Measurements from ENCODE around the gene GNA12. TPM values are rescaled to one million over a fixed set of nuclear protein-coding genes. Genes with fewer than 3 reads are reported as not detected.

GNA12 gene
- total and polyA plus RNA-seq, 2 experiments from 2014 or later, result 28.4 to 40.2 TPM

GRCh38 chr7:2795906-2796305 lies 48.2 kb downstream of the GNA12 start:
- WGBS (ENCODE audit: low lambda C conversion rate, missing lambda C conversion rate), result 93% methylated on average over 9 of the region's 9 CpGs
- Histone ChIP-seq H3K36me3 (replicated peaks; ENCODE audit: insufficient read depth, low read depth) (no peaks in the 10 kb centered on the region), H3K9me3 (ENCODE audit: low read depth) (no peaks in the 10 kb centered on the region), H2AFZ (no peak overlapping the region), H3K27ac (peak overlapping the region; percentile 67), H3K4me2 (no peak overlapping the region), H3K79me2 (peaks cover 71% of the 10 kb centered on the region), H3K9me2 (replicated peaks; ENCODE audit: insufficient read depth) (no peaks in the 10 kb centered on the region), H3K4me1 (ENCODE audit: insufficient read depth) (peaks cover 4% of the 10 kb centered on the region), H3K27me3 (no peaks in the 10 kb centered on the region), H4K20me1 (ENCODE audit: insufficient read depth, poor library complexity, severe bottlenecking) (no peaks in the 10 kb centered on the region), H3K4me3 (no peak overlapping the region)
- no peak for DNase-seq (ENCODE audit: low spot score)
- TF ChIP-seq CTCF (IDR thresholded peaks at IDR 0.05; ENCODE audit: poor library complexity) (no peak), EZH2 (IDR thresholded peaks at IDR 0.05; ENCODE audit: borderline replicate concordance) (no peak), EZH2phosphoT487 (IDR thresholded peaks at IDR 0.05; ENCODE audit: low read depth, severe bottlenecking, unreplicated experiment) (no peak)

GRCh38 chr7:2794836-2795636 lies 49.1 kb downstream of the GNA12 start:
- Histone ChIP-seq H3K9me3 (ENCODE audit: low read depth) (no peaks in the 10 kb centered on the region), H3K27ac (no peak overlapping the region), H3K27me3 (no peaks in the 10 kb centered on the region), H3K36me3 (replicated peaks; ENCODE audit: insufficient read depth, low read depth) (no peaks in the 10 kb centered on the region), H3K9me2 (replicated peaks; ENCODE audit: insufficient read depth) (no peaks in the 10 kb centered on the region), H3K79me2 (peaks cover 68% of the 10 kb centered on the region), H4K20me1 (ENCODE audit: insufficient read depth, poor library complexity, severe bottlenecking) (no peaks in the 10 kb centered on the region), H3K4me3 (no peak overlapping the region), H3K4me2 (no peak overlapping the region), H2AFZ (no peak overlapping the region), H3K4me1 (ENCODE audit: insufficient read depth) (no peaks in the 10 kb centered on the region)
- WGBS (ENCODE audit: low lambda C conversion rate, missing lambda C conversion rate), result 87% methylated on average over 17 of the region's 17 CpGs
- DNase-seq (ENCODE audit: low spot score), result no peak
- no peak for TF ChIP-seq CTCF (IDR thresholded peaks at IDR 0.05; ENCODE audit: poor library complexity)

GRCh38 chr7:2792856-2793487 lies 51.1 kb downstream of the GNA12 start:
- Histone ChIP-seq H3K27me3 (no peaks in the 10 kb centered on the region), H3K79me2 (peaks cover 47% of the 10 kb centered on the region), H3K36me3 (replicated peaks; ENCODE audit: insufficient read depth, low read depth) (no peaks in the 10 kb centered on the region), H3K9me2 (replicated peaks; ENCODE audit: insufficient read depth) (no peaks in the 10 kb centered on the region), H3K9me3 (ENCODE audit: low read depth) (no peaks in the 10 kb centered on the region), H3K4me1 (ENCODE audit: insufficient read depth) (no peaks in the 10 kb centered on the region), H3K4me2 (no peak overlapping the region), H3K27ac (peak overlapping the region; percentile 42), H2AFZ (no peak overlapping the region), H3K4me3 (no peak overlapping the region), H4K20me1 (ENCODE audit: insufficient read depth, poor library complexity, severe bottlenecking) (no peaks in the 10 kb centered on the region)
- TF ChIP-seq EZH2phosphoT487 (IDR thresholded peaks at IDR 0.05; ENCODE audit: low read depth, severe bottlenecking, unreplicated experiment) (no peak), CTCF (IDR thresholded peaks at IDR 0.05; ENCODE audit: poor library complexity) (no peak), EZH2 (IDR thresholded peaks at IDR 0.05; ENCODE audit: borderline replicate concordance) (no peak)
- DNase-seq (ENCODE audit: low spot score), result no peak
- 89% methylated on average over 16 of the region's 16 CpGs for WGBS (ENCODE audit: low lambda C conversion rate, missing lambda C conversion rate)

Data from hepatocyte (in vitro differentiated cells).